ENCODE measurements around the gene SOS1.
"Not testable (repeated sequence)": the region's sequence is repeated elsewhere in the genome, so short reads cannot be mapped to it uniquely, and the experiment has no call there.

SOS1 gene

DNA sequence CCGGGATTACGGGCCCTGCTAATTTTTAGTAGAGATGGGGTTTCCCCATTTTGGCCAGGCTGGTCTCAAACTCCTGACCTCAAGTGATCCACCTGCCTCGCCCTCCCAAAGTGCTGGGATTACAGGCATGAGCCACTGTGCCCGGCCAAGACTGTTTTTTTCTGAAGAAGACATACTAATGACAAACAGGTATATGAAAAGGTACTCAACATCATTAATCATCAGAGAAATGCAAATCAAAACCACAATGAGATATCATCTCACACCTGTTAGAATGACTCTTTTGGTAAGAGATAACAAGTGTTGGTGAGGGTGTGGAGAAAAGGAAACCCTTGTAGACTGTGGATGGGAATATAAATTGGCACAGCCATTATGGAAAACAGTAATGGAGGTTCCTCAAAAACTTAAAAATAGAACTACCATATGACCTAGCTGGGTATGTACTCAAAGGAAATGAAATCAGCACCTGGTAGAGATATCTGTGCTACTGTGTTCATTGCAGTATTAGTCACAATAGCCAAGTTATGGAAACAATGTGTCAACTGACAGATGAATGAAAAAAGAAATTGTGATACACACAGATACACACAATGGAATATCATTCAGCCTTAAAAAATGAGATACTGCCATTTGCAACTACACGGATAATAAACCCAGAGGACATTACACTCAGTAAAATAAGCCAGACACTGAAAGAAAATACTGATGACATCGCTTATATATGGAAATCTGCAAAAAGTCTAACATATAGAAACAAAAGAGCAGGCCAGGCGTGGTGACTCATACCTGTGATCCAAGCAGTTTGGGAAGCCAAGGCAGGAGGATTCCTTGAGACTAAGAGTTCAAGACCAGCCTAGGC is 20.8 kb downstream of the SOS1 start:
- no peak for DNase-seq (ENCODE audit: low spot score)

DNA sequence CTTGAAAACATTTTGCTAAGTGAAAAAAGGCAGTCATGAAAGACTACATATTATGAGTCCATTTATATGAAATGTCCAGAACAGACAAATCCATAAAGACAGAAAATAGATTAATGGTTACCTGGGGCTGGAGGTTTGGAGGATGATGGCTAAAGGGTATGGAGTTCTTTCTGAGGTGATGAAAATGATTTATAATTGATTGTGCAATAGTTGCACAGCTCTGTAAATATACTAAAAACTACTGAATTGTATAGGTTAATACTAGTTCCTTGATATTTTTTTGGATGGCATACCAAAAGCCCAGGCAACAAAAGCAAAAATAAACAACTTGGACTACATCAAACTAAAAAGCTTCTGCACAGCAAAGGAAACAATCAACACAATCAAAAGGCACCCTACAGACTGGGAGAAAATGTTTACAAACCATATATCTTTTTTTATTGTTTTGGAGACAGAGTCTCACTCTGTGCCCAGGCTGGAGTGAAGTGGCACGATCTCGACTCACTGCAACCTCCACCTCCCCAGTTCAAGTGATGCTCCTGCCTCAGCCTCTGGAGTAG is 21.5 kb downstream of the SOS1 start:
- DNase-seq (ENCODE audit: low spot score): no peak

- no peak for DNase-seq (ENCODE audit: low spot score)
These were observed 25.2 kb downstream of the SOS1 start for GRCh38 chr2:39095624-39096023.

GRCh38 chr2:39094717-39095363 is 26.0 kb downstream of the SOS1 start:
- DNase-seq (ENCODE audit: low spot score): no peak

DNA sequence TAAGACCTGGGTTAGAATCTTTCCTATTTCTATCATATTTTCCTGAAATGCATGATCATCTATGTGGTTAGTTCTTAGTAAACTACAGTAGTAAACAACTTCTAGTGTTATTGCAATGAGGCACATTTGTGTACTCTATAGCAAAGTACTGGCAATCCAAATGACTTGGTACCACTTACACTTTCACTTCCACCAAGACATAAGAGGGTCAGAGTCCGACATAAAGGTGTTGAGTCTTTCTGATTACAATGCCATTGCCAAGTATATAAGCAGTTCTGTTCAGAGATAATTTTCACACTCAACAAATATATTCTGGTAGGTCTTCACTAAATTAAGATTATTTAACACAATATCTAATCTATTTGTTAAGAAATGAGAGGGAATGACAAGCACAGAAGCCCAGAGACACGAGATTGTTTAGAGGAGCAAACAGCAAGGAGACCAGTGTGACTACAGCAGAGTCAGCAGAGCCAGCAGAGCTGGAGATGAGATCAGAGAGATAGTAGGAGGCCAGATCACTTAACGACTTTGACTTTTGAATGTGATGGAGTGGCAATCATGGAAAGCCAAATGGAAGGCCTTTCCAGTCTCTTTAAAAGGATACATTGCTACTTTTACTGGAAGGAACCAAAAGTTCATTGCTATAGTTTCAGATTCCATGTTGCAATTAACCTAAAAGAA is 27.5 kb downstream of the SOS1 start:
- no peak for DNase-seq (ENCODE audit: low spot score)

DNA sequence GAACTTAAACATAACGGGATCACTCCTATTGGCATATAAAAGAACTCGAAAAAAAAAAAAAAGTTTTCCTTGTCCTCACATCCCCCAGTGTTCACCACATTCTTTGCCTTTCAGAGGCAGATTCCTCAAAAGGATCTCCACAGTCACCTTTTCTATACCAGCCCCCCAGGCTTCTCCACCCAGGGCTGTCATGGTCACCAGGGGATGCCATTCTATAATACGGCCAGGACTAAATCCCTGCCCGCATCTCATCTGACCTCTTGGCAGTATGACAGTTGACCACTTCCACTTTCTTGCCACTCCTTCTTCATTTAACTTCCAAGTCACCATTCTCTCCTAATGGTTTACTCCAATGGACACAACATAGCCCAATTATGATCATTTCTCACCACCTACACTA is 29.3 kb downstream of the SOS1 start:
- DNase-seq (ENCODE audit: low spot score): no peak

DNA sequence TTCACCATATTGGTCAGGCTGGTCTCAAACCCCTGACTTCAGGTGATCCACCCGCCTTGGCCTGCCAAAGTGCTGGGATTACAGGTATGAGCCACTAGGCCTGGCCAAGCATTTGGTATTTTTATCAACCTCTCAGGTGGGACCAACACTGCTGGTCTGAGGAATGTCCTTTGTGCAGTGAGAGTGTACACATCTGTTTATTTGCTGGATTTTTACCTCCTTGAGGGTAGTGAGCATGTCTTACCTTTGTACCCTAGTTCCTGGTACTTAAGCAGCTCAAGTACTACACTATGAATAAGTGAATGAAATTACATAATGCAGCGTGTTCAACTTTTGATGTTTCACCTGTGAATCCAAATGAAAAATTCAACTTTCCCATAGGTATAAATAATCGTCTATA is 29.8 kb downstream of the SOS1 start:
- DNase-seq (ENCODE audit: low spot score): no peak

GRCh38 chr2:39080152-39080551 is 40.7 kb downstream of the SOS1 start:
- DNase-seq (ENCODE audit: low spot score): no peak

GRCh38 chr2:39069890-39070465 is 50.9 kb downstream of the SOS1 start:
- no peak for DNase-seq (ENCODE audit: low spot score)

- DNase-seq (ENCODE audit: low spot score): no peak
These were observed 51.7 kb downstream of the SOS1 start for GRCh38 chr2:39069136-39069515.

GRCh38 chr2:39068299-39069135 is 52.3 kb downstream of the SOS1 start:
- DNase-seq (ENCODE audit: low spot score): no peak

DNA sequence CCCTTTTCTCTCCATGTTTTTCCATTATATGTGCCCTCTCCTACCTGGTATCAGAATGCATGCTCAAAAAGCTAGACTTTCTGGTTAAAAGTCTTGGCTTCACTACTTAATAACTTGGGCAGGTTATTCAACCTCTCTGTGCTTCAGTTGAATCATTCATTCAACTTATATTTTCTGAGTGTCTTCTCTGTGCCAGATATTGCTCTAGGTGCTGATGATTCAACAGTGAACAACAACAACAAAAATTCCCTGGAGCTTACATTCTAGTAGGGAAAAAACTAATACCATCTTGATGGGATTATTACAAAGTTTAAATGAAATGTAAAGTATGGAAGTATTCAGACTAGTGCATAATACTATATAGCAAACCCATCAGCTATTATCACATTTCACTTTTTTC is 55.2 kb downstream of the SOS1 start:
- DNase-seq (ENCODE audit: low spot score): no peak

DNA sequence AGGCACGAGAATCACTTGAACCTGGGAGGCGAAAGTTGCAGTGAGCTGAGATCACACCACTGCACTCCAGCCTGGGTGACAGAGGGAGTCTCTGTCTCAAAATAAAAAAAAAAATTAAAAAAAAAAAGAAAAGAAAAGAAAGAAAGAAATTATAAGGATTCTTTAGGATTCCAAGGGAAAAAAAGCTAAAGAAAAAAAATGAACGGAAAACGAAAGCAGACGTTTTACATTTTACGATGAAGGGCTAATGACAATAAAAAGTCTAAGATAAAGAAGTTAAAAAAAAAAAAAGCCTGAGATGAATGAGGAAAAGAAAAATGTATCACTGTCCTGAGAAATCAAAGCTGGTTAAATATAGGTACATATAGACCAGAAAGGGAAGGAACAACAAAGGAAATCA is 58.5 kb downstream of the SOS1 start:
- no peak for DNase-seq (ENCODE audit: low spot score)

DNA sequence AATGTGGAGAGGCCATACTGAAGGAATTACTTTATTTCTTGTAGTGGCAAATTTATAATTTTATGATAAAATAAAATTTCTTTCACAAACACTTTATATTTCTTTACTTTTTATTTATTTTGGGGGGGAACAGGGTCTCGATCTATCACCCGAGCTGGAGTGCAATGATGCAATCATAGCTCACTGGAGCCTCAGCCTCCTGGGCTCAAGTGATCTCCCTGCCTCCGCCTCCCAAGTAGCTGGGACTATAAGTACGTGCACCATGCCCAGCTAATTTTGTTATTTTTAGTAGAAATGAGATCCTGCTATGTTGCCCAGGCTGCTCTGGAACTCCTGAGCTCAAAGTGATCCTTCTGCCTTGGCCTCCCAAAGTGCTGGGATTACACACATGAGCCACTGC is 59.6 kb downstream of the SOS1 start:
- no peak for DNase-seq (ENCODE audit: low spot score)

GRCh38 chr2:39059366-39059952 is 61.4 kb downstream of the SOS1 start:
- DNase-seq (ENCODE audit: low spot score): peak; percentile 43

DNA sequence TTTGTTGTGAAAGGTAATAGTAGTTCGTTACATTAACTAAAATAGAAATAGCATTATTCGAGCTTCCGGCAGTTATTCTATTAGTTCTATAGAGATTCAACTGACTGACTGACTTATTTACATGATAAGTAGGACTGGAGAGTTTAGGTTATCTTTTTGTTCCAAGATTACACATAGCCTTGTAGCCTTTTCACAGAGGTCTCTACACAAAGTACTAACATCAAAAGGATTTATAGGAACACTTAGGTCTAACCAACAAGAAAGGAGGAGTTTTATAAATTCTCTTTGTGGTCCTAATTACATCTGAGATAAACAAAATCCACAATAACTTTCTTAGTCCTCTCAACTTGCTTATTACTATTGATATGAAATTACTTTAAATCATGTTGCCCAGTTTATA is 62.8 kb downstream of the SOS1 start:
- DNase-seq (ENCODE audit: low spot score): no peak

DNA sequence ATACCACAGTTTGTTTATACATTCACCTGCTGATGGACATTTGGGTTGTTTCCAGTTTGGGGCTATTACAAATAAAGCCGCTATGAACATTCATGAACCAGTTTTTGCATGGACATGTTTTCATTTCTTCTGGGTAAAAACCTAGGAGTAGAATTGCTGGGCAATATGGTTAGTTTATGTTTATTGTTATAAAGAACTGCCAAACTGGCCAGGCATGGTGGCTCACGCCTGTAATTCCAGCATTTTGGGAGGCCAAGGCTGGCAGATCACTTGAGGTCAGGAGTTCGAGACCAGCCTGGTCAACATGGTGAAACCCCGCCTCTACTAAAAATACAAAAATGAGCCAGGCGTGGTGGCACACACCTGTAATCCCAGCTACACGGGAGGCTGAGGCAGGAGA is 68.2 kb downstream of the SOS1 start:
- DNase-seq (ENCODE audit: low spot score): not testable (repeated sequence)

DNA sequence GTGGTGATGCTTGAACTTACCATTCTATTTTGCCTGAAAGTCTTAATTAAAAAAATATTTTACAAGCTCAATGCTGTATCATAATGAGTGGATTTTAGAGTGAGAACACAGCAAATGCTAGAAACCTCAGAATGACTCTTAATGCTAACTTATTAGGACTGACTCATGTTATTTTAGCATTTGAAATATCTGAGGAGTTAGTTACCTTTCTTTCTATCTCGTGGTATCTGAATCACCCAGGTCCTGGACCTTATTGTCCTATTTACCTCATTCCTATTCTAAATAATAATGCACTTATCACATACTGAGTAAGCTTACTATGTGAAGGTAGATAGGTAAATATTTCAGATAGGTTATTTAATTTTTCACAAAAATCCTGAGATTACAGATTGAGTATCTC is 70.7 kb downstream of the SOS1 start:
- no peak for DNase-seq (ENCODE audit: low spot score)

DNA sequence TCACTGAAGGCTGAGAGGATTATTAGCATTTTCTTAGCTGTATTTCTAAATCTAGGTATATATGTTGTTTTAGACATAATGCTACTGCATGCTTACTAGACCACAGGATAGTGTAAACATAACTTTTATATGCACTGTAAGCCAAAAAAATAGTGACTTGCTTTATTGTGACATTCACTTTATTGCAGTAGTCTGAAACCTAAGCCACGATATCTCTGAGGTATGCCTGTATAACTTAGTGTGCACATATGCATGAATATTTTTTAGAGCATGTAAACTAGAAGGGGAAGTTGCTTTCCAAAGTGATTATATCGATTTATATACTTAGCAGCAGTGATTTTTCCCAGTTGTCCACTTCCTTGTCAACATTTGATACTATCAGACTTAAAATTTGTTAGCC is 81.8 kb downstream of the SOS1 start:
- DNase-seq (ENCODE audit: low spot score): no peak

DNA sequence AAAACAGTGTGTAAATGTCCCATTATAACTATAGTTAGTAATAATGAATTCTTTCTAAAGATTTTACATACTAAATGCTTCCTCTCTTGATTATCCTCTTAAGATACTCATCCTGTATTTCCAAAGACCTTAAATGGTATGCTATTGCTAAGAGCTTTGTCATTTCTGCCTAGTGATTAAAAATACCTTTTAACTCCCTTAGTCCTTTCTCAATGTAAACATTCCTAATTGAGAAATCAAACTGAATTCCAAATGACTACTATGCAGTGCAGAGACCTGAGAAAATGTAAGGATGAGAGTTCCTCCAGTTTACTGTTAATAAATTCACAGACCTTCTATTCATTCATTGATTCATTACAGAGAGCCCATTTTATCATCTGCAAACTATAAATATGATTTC is 86.9 kb downstream of the SOS1 start:
- no peak for DNase-seq (ENCODE audit: low spot score)

DNA sequence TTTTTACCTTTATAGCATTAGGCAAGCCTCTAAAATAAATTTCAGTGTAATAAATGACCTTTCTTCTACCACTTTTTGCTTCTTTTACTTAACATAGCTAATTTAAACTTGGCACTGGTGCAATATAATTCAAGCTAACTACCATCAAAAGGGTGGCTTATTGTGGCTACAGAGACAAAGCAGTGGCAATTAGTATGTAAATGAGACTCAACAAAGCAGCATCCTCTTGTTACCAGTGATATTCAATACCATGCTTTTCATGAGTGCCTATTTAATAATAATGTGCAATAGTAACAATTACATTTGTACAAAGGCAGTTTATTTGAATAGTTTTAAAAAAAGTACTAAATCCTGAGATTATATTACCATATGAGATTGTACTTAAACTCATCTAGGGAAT is 93.4 kb downstream of the SOS1 start:
- DNase-seq (ENCODE audit: low spot score): no peak
